Measurements from ENCODE around the gene SH3RF3.

DNA sequence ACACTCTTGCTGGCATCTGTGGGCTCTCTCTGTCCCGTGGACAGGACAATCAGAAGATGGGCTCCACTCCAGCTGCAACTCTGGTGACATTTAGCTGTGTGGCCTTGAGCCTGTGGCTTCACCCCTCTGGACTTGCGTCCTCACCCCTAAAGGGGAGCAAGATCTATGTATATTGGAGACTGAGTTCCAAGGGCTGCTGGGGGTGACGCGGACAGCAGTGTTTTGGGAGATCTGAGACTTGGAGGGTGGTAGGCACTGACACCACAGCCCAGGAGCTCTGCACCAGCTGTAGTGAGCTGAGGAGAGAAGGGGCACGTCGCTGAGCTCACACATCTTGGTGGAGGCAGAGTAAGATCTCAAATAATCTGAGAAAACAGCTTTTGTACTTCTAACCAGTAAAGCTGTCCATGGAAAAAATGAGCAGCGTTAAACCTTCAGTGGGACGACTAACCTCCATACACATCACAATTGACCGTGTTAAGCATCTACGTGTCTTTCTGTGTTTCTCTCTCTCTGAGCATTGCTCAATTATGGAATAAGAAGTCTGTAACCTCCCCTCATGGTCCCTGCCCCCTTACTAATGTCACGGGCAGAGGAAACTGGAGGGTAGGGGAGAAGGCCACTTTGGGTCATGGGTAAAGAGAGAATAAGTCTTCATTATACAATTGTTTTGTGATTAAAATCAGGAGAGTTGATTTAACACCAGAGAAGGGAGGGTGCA lies 85.8 kb downstream of the SH3RF3 start:
- TF ChIP-seq CTCF (IDR thresholded peaks at IDR 0.05 in 2 of 3, conservative IDR thresholded peaks at IDR 0.05 in 1 of 3; ENCODE audit: borderline replicate concordance in 1 of 3, insufficient read depth in 1 of 3, low read depth in 2 of 3, low read length in 2 of 3), result no peak
- TF ChIP-seq EZH2phosphoT487 (IDR thresholded peaks at IDR 0.05; ENCODE audit: borderline replicate concordance), result no peak
- TF ChIP-seq YY1 (IDR thresholded peaks at IDR 0.05; ENCODE audit: extremely low read depth, insufficient replicate concordance, low read depth, low read length), result no peak
- no peak for TF ChIP-seq ZFX (IDR thresholded peaks at IDR 0.05)
- no peak for TF ChIP-seq POLR2AphosphoS5 (IDR thresholded peaks at IDR 0.05; ENCODE audit: low read depth, low read length)
- no peak for TF ChIP-seq EZH2 (IDR thresholded peaks at IDR 0.05)
- no peak for TF ChIP-seq POLR2A (IDR thresholded peaks at IDR 0.05; ENCODE audit: borderline replicate concordance, extremely low read depth, insufficient read depth, insufficient read length)
- no peak for TF ChIP-seq RAD21 (IDR thresholded peaks at IDR 0.05; ENCODE audit: low read depth)

Measured in HCT116 (cell line).